ENCODE data around the gene ANKRD36C. TPM values are rescaled to one million over a fixed set of nuclear protein-coding genes. Genes with fewer than 3 reads are reported as not detected.
"Not testable (repeated sequence)": the region's sequence is repeated elsewhere in the genome, so short reads cannot be mapped to it uniquely, and the experiment has no call there.

Gene ANKRD36C
- total and polyA plus RNA-seq, 4 donors, result 0.27 to 13.4 (median 9.3) TPM

GRCh38 chr2:96011129-96011455 is 19.5 kb upstream of the ANKRD36C start:
- DNase-seq (ENCODE audit: low spot score); H3K36me3 ChIP-seq (ENCODE audit: control insufficient read depth in 4 of 4, insufficient read depth in 3 of 4, low read depth in 1 of 4, low read length in 3 of 4); H3K27ac ChIP-seq (ENCODE audit: low read depth in 1 of 2, low read length in 2 of 2); H3K4me3 ChIP-seq (ENCODE audit: low read depth in 1 of 3, low read length in 3 of 3); H3K9ac ChIP-seq (ENCODE audit: low read depth in 1 of 2, low read length in 2 of 2); H3K4me1 ChIP-seq (ENCODE audit: control insufficient read depth in 4 of 4, insufficient read depth in 4 of 4, low read length in 3 of 4); H3K27me3 ChIP-seq (ENCODE audit: control insufficient read depth in 4 of 4, insufficient read depth in 4 of 4, low read length in 3 of 4); H3K9me3 ChIP-seq (ENCODE audit: control insufficient read depth in 4 of 4, low read length in 3 of 4): not testable (repeated sequence)
- WGBS, result 68% methylated on average over 4 of the region's 4 CpGs

DNA sequence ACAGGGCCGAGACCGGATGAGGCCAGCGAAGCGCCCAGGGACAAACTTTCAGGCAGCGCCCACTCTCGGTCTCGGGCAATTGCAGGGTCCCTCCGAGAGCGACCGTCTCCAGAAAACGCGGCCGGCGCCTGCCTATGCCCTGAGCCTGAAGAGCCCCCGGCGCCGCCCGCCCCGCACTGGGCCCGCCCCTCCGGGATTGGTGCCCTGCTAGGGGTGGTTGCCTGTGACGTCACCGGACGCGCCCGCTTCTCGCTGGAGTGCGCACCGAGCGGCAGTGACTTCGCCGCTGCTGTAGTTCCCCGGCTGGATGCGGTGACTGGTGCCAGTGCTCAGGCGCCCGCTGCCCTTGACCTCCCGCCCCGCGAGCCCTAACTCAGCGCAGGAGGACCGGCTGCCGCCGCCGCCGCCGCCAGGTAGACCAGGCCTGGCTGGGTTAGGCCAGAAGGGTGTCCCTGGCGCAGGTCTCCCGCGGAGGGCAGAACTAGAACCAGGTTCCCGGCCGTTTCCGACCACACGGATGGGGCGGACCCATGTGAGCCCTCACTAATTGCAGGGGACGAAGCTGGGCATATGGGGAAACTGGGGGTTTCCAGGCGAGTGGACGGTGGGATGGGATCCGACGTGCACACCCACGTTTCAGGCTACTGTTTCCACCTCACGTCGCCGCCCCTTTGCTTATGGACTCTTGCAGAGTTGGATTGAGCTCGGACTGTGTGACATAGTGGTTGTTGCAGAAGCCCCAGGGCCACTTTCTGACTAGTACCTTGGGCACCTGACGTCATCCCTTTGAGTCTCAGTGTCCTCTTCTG is 18.9 kb upstream of the ANKRD36C start:
- peak overlapping the region in 1 of 3 donors; percentile 41 for H3K4me3 ChIP-seq (ENCODE audit: low read depth in 1 of 3, low read length in 3 of 3)

GRCh38 chr2:96009833-96010232 is 18.2 kb upstream of the ANKRD36C start:
- H3K9ac ChIP-seq (ENCODE audit: low read depth in 1 of 2, low read length in 2 of 2); H3K27ac ChIP-seq (ENCODE audit: low read depth in 1 of 2, low read length in 2 of 2); H3K27me3 ChIP-seq (ENCODE audit: control insufficient read depth in 4 of 4, insufficient read depth in 4 of 4, low read length in 3 of 4); H3K4me3 ChIP-seq (ENCODE audit: low read depth in 1 of 3, low read length in 3 of 3); DNase-seq (ENCODE audit: low spot score); H3K36me3 ChIP-seq (ENCODE audit: control insufficient read depth in 4 of 4, insufficient read depth in 3 of 4, low read depth in 1 of 4, low read length in 3 of 4); H3K9me3 ChIP-seq (ENCODE audit: control insufficient read depth in 4 of 4, low read length in 3 of 4); H3K4me1 ChIP-seq (ENCODE audit: control insufficient read depth in 4 of 4, insufficient read depth in 4 of 4, low read length in 3 of 4): not testable (repeated sequence)
- 42% methylated on average over 10 of the region's 10 CpGs for WGBS

More for the DNA sequence above, 18.9 kb upstream of the ANKRD36C start:
- H3K27ac ChIP-seq (ENCODE audit: low read depth in 1 of 2, low read length in 2 of 2), result peak overlapping the region in 1 of 2 donors; percentile 7
- not testable (repeated sequence) for H3K4me1 ChIP-seq (ENCODE audit: control insufficient read depth in 4 of 4, insufficient read depth in 4 of 4, low read length in 3 of 4); H3K9me3 ChIP-seq (ENCODE audit: control insufficient read depth in 4 of 4, low read length in 3 of 4); H3K27me3 ChIP-seq (ENCODE audit: control insufficient read depth in 4 of 4, insufficient read depth in 4 of 4, low read length in 3 of 4); H3K9ac ChIP-seq (ENCODE audit: low read depth in 1 of 2, low read length in 2 of 2); H3K36me3 ChIP-seq (ENCODE audit: control insufficient read depth in 4 of 4, insufficient read depth in 3 of 4, low read depth in 1 of 4, low read length in 3 of 4)
- peak; percentile 94 for DNase-seq (ENCODE audit: low spot score)
- WGBS, result under 1% methylated on average over 34 of the region's 65 CpGs
- TF ChIP-seq SP1 (IDR thresholded peaks at IDR 0.05), result peak; percentile 24

DNA sequence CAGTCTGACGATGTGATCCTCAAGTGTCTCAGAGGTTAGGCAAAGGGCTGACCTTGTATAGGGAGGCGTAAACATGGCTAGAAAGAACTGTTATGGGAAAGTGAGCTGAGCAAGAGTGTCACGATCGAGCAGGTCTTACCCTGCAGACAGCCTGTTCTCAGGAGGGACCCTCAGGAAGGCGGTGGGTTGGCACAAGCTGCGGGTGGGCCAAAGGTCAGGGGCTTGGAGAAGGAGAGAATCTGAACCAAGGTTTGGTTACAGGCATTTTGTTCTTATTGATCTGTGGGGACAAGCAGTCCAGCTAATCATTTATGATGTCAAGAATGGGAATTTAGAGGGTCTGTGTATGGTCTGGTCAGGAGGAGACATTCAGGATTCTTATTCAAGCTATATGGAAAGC is 16.4 kb upstream of the ANKRD36C start:
- H3K36me3 ChIP-seq (ENCODE audit: control insufficient read depth in 4 of 4, insufficient read depth in 3 of 4, low read depth in 1 of 4, low read length in 3 of 4); H3K27ac ChIP-seq (ENCODE audit: low read depth in 1 of 2, low read length in 2 of 2); H3K4me1 ChIP-seq (ENCODE audit: control insufficient read depth in 4 of 4, insufficient read depth in 4 of 4, low read length in 3 of 4); DNase-seq (ENCODE audit: low spot score); H3K9ac ChIP-seq (ENCODE audit: low read depth in 1 of 2, low read length in 2 of 2); H3K4me3 ChIP-seq (ENCODE audit: low read depth in 1 of 3, low read length in 3 of 3); H3K27me3 ChIP-seq (ENCODE audit: control insufficient read depth in 4 of 4, insufficient read depth in 4 of 4, low read length in 3 of 4); H3K9me3 ChIP-seq (ENCODE audit: control insufficient read depth in 4 of 4, low read length in 3 of 4): not testable (repeated sequence)
- WGBS, result 70% methylated on average over 6 of the region's 6 CpGs

DNA sequence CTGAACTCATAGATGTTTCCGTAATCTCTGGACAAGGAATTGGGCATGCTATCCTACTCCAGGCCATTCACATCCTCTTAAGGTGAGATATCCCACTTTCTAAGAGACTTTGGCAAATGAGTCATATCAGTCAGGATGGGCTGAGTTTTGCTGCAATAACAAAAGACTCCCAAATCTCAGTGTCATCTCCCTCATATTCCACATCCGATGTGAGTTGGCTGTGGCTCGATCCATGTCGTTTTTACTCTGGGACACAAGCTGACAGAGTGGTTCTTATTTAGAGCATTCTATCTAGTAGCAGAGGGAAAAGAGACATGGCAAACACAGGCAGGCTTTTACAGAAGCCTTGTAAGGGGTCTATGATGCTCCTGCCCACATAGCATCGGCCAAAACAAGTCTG is 14.6 kb upstream of the ANKRD36C start:
- H3K27ac ChIP-seq (ENCODE audit: low read depth in 1 of 2, low read length in 2 of 2); DNase-seq (ENCODE audit: low spot score); H3K9me3 ChIP-seq (ENCODE audit: control insufficient read depth in 4 of 4, low read length in 3 of 4); H3K4me3 ChIP-seq (ENCODE audit: low read depth in 1 of 3, low read length in 3 of 3); H3K9ac ChIP-seq (ENCODE audit: low read depth in 1 of 2, low read length in 2 of 2); H3K27me3 ChIP-seq (ENCODE audit: control insufficient read depth in 4 of 4, insufficient read depth in 4 of 4, low read length in 3 of 4); H3K36me3 ChIP-seq (ENCODE audit: control insufficient read depth in 4 of 4, insufficient read depth in 3 of 4, low read depth in 1 of 4, low read length in 3 of 4); H3K4me1 ChIP-seq (ENCODE audit: control insufficient read depth in 4 of 4, insufficient read depth in 4 of 4, low read length in 3 of 4): not testable (repeated sequence)
- 89% methylated on average over 5 of the region's 5 CpGs for WGBS
